Measurements from ENCODE around the gene NAA35.

The NAA35 gene

GRCh38 chr9:85942913-85943709 lies 2.2 kb downstream of the NAA35 start:
- TF ChIP-seq TAF1 (IDR thresholded peaks at IDR 0.05; ENCODE audit: borderline replicate concordance, insufficient read depth, low read length) (no peak), SIN3A (IDR thresholded peaks at IDR 0.05; ENCODE audit: borderline replicate concordance, insufficient read depth, low read length) (no peak), REST (IDR thresholded peaks at IDR 0.05; ENCODE audit: insufficient read depth in 1 of 2, low read depth in 2 of 2, low read length in 2 of 2) (no peak), POLR2AphosphoS5 (IDR thresholded peaks at IDR 0.05; ENCODE audit: low read depth, low read length) (no peak)

GRCh38 chr9:85943757-85944430 lies 2.9 kb downstream of the NAA35 start:
- TF ChIP-seq FOXP2 (optimal IDR thresholded peaks at IDR 0.05; ENCODE audit: borderline replicate concordance, extremely low read depth, extremely low read length, insufficient read depth) (no peak), TAF1 (IDR thresholded peaks at IDR 0.05; ENCODE audit: borderline replicate concordance, insufficient read depth, low read length) (no peak), REST (IDR thresholded peaks at IDR 0.05; ENCODE audit: insufficient read depth in 1 of 2, low read depth in 2 of 2, low read length in 2 of 2) (no peak), POLR2AphosphoS5 (IDR thresholded peaks at IDR 0.05; ENCODE audit: low read depth, low read length) (no peak), SIN3A (IDR thresholded peaks at IDR 0.05; ENCODE audit: borderline replicate concordance, insufficient read depth, low read length) (no peak)

- TF ChIP-seq SIN3A (IDR thresholded peaks at IDR 0.05; ENCODE audit: borderline replicate concordance, insufficient read depth, low read length) (no peak), TAF1 (IDR thresholded peaks at IDR 0.05; ENCODE audit: borderline replicate concordance, insufficient read depth, low read length) (no peak), POLR2AphosphoS5 (IDR thresholded peaks at IDR 0.05; ENCODE audit: low read depth, low read length) (no peak), REST (IDR thresholded peaks at IDR 0.05; ENCODE audit: insufficient read depth in 1 of 2, low read depth in 2 of 2, low read length in 2 of 2) (no peak), FOXP2 (optimal IDR thresholded peaks at IDR 0.05; ENCODE audit: borderline replicate concordance, extremely low read depth, extremely low read length, insufficient read depth) (no peak)
Observed at GRCh38 chr9:85944672-85945071, 3.7 kb downstream of the NAA35 start.

- TF ChIP-seq REST (IDR thresholded peaks at IDR 0.05; ENCODE audit: insufficient read depth in 1 of 2, low read depth in 2 of 2, low read length in 2 of 2) = no peak
- no peak for TF ChIP-seq SIN3A (IDR thresholded peaks at IDR 0.05; ENCODE audit: borderline replicate concordance, insufficient read depth, low read length)
- no peak for TF ChIP-seq FOXP2 (optimal IDR thresholded peaks at IDR 0.05; ENCODE audit: borderline replicate concordance, extremely low read depth, extremely low read length, insufficient read depth)
- TF ChIP-seq TAF1 (IDR thresholded peaks at IDR 0.05; ENCODE audit: borderline replicate concordance, insufficient read depth, low read length) = no peak
- no peak for TF ChIP-seq POLR2AphosphoS5 (IDR thresholded peaks at IDR 0.05; ENCODE audit: low read depth, low read length)
Observed at GRCh38 chr9:85949586-85950335, 8.8 kb downstream of the NAA35 start.
